HG03139 (cell line): ENCODE data around the gene H3-3A.
A peak's percentile ranks its signal among the peaks of the same experiment; 100 is the strongest.

Source experiments
- ATAC-seq: cut with Tn5 transposase; IDR thresholded peaks from one replicate; pipeline ENCODE4 v1.9.1; 2021; ENCODE audit not compliant: unreplicated experiment

The H3-3A gene

GRCh38 chr1:226062558-226063223 lies at the start of gene H3-3A:
H3-3A (plus strand) TSS chr1:226062716; CDS start chr1:226064352, 1,636 bp downstream.
- ATAC-seq = peak; percentile 71

DNA sequence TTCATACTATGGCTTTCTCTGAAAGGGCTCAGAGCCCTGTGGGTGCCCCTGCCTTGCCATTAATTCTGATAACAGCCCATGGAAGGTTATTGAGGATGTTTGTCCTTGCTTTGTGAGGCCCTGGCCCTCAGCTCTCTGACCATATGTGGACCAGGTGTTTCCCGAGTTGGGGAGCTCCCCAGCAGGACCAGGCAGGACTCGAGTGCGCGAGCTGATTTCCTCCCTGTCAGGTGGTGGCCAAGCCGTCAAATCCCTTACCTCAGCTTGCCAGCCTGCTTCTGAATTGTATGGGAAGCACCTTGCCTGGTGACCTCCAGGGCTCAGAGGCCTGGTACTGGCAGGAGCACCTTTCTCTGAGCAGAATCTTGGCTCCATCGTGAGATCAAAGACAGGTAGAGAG lies 45.4 kb upstream of the H3-3A start:
- no peak for ATAC-seq

DNA sequence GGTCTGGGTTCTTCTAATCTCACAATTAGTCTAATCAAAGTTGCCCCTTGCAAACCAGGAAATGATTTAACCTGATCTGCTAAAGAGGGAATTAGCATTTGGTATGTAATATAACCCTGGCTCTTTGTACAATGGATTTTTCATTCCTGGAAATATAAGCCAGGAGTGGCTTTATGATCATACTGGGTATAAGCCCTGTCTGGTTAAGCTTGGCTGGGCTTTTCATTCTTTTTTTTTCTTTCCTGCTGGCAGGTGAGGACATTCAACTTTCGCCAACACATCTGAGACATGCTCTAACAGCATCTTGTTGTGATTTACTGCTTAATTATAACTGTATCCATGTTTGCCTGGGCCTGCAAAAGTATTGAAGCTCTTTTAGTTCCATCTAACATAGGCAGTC lies 42.9 kb upstream of the H3-3A start:
- ATAC-seq = no peak

DNA sequence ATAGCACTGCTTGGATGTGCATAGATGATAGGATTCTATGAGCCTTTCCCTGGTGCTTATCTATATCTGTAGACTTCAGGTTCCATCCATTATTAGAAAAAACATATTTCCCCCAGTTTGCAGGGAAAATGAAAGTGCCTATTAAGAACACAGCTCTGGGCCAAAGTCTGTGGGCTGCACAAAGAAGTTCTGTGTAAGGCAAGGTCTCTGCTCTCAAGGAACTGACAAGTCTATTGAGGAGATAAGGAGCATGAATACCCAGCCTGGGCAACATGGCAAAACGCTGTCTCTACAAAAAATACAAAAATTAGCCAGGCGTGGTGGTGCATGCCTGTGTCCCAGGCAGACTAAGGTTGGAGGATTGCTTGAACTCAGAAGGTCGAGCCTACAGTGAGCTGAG lies 41.1 kb upstream of the H3-3A start:
- no peak for ATAC-seq

DNA sequence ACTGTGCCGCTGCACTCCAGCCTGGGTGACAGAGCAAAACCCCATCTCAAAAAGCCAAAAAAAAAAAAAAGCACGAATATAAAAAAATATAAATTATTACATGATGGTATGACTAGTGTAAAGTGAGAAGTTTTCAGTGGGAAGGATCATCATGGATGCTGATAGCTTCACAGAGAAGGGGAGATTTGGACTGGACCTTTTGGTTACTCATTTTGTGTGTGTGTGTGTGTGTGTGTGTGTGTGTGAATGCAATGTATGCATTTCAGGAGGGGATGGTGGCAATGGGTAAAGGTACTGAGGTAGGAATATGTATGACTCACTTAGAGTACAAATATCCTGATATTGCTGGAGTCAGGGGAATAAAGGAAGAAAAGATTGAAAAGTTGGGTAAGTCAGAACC lies 40.7 kb upstream of the H3-3A start:
- ATAC-seq = no peak

DNA sequence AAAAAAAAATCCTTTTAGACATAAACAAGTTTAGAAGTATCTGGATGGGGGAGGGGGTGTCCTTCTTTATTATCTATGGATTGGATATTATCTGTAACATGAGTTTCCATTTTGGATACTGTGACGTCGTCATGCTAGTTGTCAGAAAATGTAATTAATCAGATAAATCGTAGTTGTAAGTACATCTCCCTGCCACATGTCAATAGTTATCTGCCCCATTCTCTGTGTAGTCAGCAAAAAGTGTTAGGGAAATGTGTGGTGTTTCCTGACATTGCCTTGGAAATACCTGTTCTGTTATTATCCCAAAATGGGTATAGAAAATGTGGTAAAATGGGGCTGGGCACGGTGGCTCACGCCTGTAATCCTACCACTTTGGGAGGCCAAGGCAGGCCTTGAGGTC lies 38.8 kb upstream of the H3-3A start:
- ATAC-seq = no peak

- no peak for ATAC-seq
These were observed 35.7 kb upstream of the H3-3A start for GRCh38 chr1:226026833-226027232.

GRCh38 chr1:226027538-226028217 lies 34.8 kb upstream of the H3-3A start:
- ATAC-seq = no peak

GRCh38 chr1:226029093-226029496 lies 33.4 kb upstream of the H3-3A start:
- ATAC-seq = peak; percentile 71

- no peak for ATAC-seq
These were observed 32.8 kb upstream of the H3-3A start for GRCh38 chr1:226029568-226030225.

GRCh38 chr1:226033582-226033981 lies 28.9 kb upstream of the H3-3A start:
- no peak for ATAC-seq

DNA sequence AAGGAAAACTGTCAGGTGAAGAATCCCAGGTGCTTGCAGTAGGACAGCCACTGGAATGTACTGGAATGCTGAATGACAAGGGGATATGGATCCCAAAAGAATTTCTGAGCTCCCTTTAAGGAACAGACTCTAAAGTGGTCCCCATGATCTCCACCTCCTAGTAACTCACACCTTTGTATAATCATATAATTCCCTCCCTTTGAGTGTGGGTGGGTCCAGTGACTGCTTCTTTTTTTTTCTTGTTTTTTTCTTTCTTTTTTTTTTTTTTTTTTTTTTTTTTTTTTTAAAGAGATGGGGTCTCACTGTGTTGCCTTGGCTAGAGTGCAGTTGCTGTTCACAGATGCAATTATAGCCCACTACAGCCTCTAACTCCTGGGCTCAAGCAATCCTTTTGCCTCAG lies 28.5 kb upstream of the H3-3A start:
- no peak for ATAC-seq

DNA sequence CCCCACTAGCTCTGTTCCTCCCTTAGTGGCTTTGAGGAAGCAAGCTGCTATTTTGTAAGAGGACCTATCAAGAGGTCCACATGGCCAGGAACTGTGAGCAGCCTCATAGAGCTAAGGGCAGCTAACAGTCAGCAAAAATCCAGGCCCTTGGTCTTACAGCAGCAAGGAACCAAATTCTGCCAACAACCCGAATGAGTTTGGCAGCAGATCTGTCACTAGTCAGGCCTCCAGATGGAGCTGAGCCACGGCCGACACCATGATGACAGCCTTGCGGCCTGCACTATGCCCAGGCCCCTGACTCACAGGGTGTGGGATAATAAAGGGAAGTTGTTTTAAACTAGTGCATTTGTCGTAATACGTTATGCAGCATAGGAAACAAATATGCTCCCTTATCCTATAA lies 28.0 kb upstream of the H3-3A start:
- ATAC-seq = no peak

GRCh38 chr1:226035915-226036314 lies 26.6 kb upstream of the H3-3A start:
- ATAC-seq = no peak

GRCh38 chr1:226038661-226039060 lies 23.9 kb upstream of the H3-3A start:
- no peak for ATAC-seq

DNA sequence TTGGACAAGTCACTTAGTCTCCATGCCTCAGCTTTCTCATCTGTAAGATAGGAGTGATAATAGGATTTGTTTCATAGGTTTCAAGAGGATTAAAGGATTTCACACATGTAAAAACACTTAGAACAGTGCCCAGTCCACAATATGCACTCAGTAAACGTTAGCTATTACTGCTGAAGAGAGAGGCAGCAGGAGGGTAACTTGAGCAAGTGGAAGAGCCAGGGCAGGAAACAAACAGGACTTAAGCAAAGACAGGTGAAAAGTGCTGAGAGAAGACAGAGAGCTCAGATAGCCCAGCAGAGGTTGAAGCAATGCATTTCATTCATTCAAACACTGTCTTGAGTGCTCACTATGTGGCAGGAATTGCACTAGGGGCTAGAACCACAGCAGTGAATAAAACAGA lies 21.1 kb upstream of the H3-3A start:
- ATAC-seq = no peak

DNA sequence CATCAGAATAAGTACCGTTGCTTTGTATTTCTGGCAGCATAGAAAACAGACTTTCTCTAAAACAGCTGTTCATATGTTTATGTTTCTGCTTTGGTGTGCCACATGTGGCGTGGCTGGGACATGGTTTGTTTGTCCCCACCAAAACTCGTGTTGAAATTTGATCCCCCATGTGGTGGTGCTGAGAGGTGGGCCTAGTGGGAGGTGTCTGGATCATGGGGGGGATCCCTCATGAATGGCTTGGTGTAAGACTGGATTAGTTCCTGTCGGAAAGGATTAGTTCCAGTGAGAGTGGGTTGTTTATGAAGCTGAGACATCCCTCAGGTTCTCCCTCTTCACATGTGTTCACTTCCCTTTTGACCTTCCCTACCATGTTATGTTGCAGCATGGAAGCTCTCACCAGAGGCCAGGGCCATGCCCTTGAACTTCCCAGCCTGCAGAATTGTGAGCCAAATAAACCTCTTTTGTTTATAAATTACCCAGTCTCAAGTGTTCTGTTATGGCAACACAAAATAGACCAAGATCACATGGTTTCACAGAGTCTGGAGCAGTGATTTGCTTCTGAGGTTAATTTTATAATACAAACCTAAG lies 17.9 kb upstream of the H3-3A start:
- ATAC-seq = no peak

- no peak for ATAC-seq
These were observed 16.3 kb upstream of the H3-3A start for GRCh38 chr1:226046240-226046639.

DNA sequence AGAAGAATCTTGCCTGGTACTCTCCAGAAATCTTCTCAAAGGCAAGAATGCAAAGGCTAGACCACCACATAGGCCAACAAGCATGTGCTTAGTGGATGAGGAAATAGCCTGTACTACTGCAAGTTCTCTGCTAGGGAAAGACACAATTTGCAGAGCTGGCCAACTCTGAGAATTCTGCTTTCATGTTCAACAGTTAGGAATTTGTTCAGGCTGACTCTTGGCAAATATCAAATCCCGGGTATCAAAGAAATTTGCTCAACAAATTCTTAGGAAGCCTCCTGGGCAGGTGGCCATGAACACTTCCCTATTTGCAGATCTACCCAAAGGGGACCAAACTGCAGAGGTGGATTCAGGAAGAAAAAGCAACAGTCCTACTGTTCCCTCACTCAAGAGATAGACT lies 15.0 kb upstream of the H3-3A start:
- no peak for ATAC-seq

DNA sequence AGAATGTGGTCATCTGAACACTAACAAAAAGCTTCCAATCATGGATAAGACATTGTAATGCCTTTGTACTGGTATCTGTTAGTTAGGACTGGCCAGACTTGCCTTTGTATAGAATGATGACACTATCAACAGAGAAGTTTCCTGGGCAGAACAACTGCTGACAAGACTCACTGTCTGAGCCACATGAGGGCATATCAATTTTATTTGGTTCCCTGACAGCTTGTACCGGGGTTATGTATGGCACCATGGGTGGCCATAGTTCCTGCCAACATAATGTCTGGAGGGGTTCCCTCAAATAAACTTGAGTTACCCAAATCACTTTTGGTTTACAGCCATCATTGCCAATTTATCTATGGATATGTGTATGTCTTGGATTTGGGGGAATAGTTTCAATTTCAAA lies 13.6 kb upstream of the H3-3A start:
- ATAC-seq = no peak

DNA sequence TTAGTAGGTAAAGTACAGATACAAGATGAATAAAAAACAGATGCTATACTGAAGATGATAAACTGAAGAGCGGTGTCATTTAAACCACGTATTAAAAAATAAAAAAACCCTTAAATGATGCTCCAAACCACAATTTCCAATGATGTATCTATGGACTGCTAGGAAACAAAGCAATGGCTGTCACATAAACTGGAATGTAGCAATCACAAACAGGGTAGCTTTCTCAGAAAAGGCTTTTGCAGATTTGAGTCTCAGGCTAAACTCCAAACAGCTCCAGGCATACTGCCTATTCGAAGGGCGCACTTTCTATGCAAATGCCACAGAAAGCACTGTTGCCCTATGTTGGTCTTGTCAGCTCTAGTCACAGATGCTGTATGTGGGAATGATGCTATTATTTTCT lies 12.4 kb upstream of the H3-3A start:
- ATAC-seq = no peak

GRCh38 chr1:226051365-226051764 lies 11.2 kb upstream of the H3-3A start:
- no peak for ATAC-seq
